Thoracic aorta endothelial cell (primary cell): ENCODE data around the gene C1orf21. TPM values are rescaled to one million over a fixed set of nuclear protein-coding genes. Genes with fewer than 3 reads are reported as not detected.

Experiments used
- total RNA-seq: library from RNA; depleted of rRNA; stranded (reverse); fragments of >200 nt; gene quantifications from 2 replicates; pipeline ENCODE4 v1.2.3, GENCODE V29; 2012

The C1orf21 gene, protein sequence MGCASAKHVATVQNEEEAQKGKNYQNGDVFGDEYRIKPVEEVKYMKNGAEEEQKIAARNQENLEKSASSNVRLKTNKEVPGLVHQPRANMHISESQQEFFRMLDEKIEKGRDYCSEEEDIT
- 26.6 and 32.0 TPM in 2 replicates for total RNA-seq

DNA sequence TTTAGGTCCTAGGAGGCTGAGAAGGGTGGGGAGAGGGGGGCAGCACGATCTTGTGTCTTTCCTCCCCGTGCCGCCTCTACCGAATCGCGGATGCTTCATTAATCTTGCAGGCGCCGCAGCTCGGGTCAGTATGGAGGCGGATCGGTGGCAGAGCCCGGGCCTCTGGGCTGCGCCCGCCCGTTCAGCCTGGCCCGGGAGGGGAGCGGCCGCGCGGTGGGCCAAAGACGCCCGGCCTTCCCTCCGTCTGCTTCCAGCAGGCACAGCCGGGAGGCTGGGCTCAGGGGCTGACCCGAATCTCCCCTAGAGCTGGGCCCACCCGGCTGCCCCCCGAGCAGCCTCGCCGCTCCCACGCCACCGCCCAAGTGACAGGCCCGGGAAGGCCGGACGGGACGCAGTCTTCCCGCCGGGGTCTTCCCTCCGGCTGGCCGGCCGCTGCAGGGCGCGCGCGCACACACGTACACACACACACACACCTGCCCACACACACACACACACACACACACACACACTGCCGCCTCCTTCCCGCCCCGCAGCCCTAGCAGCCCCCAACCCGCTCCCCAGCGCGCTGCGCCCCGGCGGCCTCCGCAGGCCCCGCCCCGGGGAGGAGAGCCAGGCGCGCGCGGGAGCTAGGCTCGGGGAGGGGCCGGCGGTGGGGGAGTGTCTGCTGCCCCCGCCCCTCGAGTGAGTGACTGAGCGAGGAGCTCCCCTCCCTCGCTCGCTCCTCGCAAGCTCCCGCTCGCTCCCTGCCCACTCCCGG is at the start of gene C1orf21:
TSS of gene C1orf21 (plus strand) at position 718 of the 757 bp plus-strand sequence. CDS start 90,481 bp downstream, outside the sequence.

